SK-N-SH (cell line): ENCODE results near the gene ADAMTS7.

Experiments
- CTCF ChIP-seq: fragments of 200-600 bp; sonication (generic); IDR thresholded peaks from 2 replicates; pipeline ENCODE4 v1.6.1; 2017; ENCODE audit warnings: antibody characterized with exemption, mild to moderate bottlenecking, moderate library complexity
- MAX ChIP-seq: IDR thresholded peaks from 2 replicates; pipeline ENCODE4 v1.4.0; 2012; ENCODE audit warnings: low read depth
- POLR2AphosphoS5 ChIP-seq: IDR thresholded peaks from 2 replicates; pipeline ENCODE4 v1.6.1; 2012; ENCODE audit warnings: low read depth, low read length
- RCOR1 ChIP-seq: fragments of 150-350 bp; IDR thresholded peaks from 2 replicates; pipeline ENCODE4 v1.6.1; 2017; ENCODE audit warnings: antibody characterized with exemption, low read length
- TAF1 ChIP-seq: IDR thresholded peaks from 2 replicates; pipeline ENCODE4 v1.6.1; 2012; ENCODE audit warnings: low read depth, mild to moderate bottlenecking, low read length, moderate library complexity, borderline replicate concordance
- TF ChIP-seq, protein P1 (sequence below): fragments of 150-350 bp; IDR thresholded peaks from 2 replicates; pipeline ENCODE4 v1.6.1; 2016; ENCODE audit warnings: mild to moderate bottlenecking, low read depth, low read length

GRCh38 chr15:78842519-78842918, 31.3 kb upstream of the ADAMTS7 start:
- TF ChIP-seq, protein P1, sequence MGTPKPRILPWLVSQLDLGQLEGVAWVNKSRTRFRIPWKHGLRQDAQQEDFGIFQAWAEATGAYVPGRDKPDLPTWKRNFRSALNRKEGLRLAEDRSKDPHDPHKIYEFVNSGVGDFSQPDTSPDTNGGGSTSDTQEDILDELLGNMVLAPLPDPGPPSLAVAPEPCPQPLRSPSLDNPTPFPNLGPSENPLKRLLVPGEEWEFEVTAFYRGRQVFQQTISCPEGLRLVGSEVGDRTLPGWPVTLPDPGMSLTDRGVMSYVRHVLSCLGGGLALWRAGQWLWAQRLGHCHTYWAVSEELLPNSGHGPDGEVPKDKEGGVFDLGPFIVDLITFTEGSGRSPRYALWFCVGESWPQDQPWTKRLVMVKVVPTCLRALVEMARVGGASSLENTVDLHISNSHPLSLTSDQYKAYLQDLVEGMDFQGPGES, result no peak
- TF ChIP-seq POLR2AphosphoS5 (no peak), MAX (no peak), TAF1 (no peak), CTCF (no peak), RCOR1 (no peak)
